K562 (cell line): ENCODE data around the gene ADGRF1. TPM values are rescaled to one million over a fixed set of nuclear protein-coding genes. Genes with fewer than 3 reads are reported as not detected.

Experiments
- ATAC-seq: fragments of 200-7000 bp; cut with Tn5 transposase; 3 replicates; pipeline ENCODE4 v1.9.1; 2020; ENCODE audit warnings: moderate library complexity
- BruUV-seq: library from RNA; stranded (reverse); fragments of 400-500 nt; replicated peaks from 2 replicates; lab custom pipeline; 2021; lab: Mats Ljungman, UMichigan
- CTCF ChIA-PET: fragments of 300-600 bp; formaldehyde crosslinking; extraction: SDS; loops from one replicate; lab custom pipeline; 2021; ENCODE audit warnings: low intra/inter-chr PET ratio; lab: Yijun Ruan, JAX
- POLR2A ChIA-PET: fragments of 300-600, 350-650 bp; sonication (Branson Sonifier 250); formaldehyde crosslinking; extraction: SDS; loops from one replicate; lab custom pipeline; 2021; ENCODE audit warnings: antibody characterized with exemption, inconsistent platforms; lab: Yijun Ruan, JAX
- DNase-seq, 4 experiments: peaks; one replicate each; pipeline versions ENCODE4 v3.0.0 to v3.0.0-alpha.2; 2011 to 2018; ENCODE audit warnings: low spot score in 3 of 4, mixed read lengths in 3 of 4; ENCODE audit errors: extremely low read depth in 1 of 4
- FAIRE-seq: peaks from 2 replicates; lab custom pipeline; 2011; peaks lifted over from hg19 to GRCh38; lab: Jason Lieb, UNC
- H2AFZ ChIP-seq: 2 replicates; pipeline ENCODE4 v1.6.0; 2011; ENCODE audit warnings: low read depth, low read length, control low read depth, inconsistent platforms
- H3K27ac ChIP-seq: fragments of 200-600 bp; 3 replicates; pipeline ENCODE4 v1.8.0; 2011; ENCODE audit warnings: low read depth, mild to moderate bottlenecking, control low read depth, inconsistent platforms, low read length, moderate library complexity, mixed read lengths; ENCODE audit errors: extremely low read depth
- H3K27me3 ChIP-seq, 2 experiments: fragments of 300-600 bp in 1 of 2; 2 replicates in 1 of 2; 3 replicates in 1 of 2; pipeline versions ENCODE4 v1.6.0 to v1.8.0; 2011; ENCODE audit warnings: inconsistent platforms in 2 of 2, low read length in 2 of 2, mild to moderate bottlenecking in 1 of 2, mixed read lengths in 1 of 2, moderate library complexity in 1 of 2; ENCODE audit not compliant: control insufficient read depth in 2 of 2, insufficient read depth in 2 of 2
- H3K36me3 ChIP-seq: fragments of 300-600 bp; 3 replicates; pipeline ENCODE4 v1.8.0; 2011; ENCODE audit warnings: mild to moderate bottlenecking, low read length, inconsistent platforms; ENCODE audit not compliant: control insufficient read depth, insufficient read depth
- H3K4me1 ChIP-seq, 2 experiments: fragments of 200-600 bp in 1 of 2; replicated peaks in 1 of 2; 2 replicates in 1 of 2; 3 replicates in 1 of 2; pipeline versions ENCODE4 v1.5.1 to v1.8.0; 2011; ENCODE audit warnings: inconsistent platforms in 2 of 2, low read length in 2 of 2, mild to moderate bottlenecking in 1 of 2, mixed read lengths in 1 of 2, moderate library complexity in 1 of 2; ENCODE audit not compliant: control insufficient read depth in 2 of 2, insufficient read depth in 2 of 2
- H3K4me2 ChIP-seq: 2 replicates; pipeline ENCODE4 v1.6.1; 2011; ENCODE audit warnings: low read length, control low read depth, inconsistent platforms, mixed read lengths; ENCODE audit not compliant: insufficient read depth
- H3K4me3 ChIP-seq: fragments of 200-600 bp; sonication (generic), shearing (Covaris generic); 2 replicates; pipeline ENCODE4 v1.5.1; 2016; ENCODE audit warnings: control low read depth, inconsistent platforms
- H3K79me2 ChIP-seq: fragments of 200-600 bp; 3 replicates; pipeline ENCODE4 v1.8.0; 2011; ENCODE audit warnings: low read length, inconsistent platforms; ENCODE audit not compliant: control insufficient read depth, insufficient read depth
- H3K9ac ChIP-seq, 2 experiments: 2 replicates each; pipeline versions ENCODE4 v1.6.0 to v1.6.1; 2011; ENCODE audit warnings: low read depth in 2 of 2, low read length in 2 of 2, control low read depth in 1 of 2, inconsistent platforms in 1 of 2, mild to moderate bottlenecking in 1 of 2, mixed read lengths in 1 of 2; ENCODE audit not compliant: insufficient read depth in 1 of 2
- H3K9me1 ChIP-seq: one replicate; pipeline ENCODE4 v1.6.0; 2011; ENCODE audit warnings: inconsistent platforms, mild to moderate bottlenecking, low read length, moderate library complexity; ENCODE audit not compliant: control insufficient read depth, insufficient read depth
- H3K9me3 ChIP-seq: replicated peaks from 2 replicates; pipeline ENCODE4 v1.5.1; 2011; ENCODE audit warnings: low read depth, low read length, inconsistent platforms; ENCODE audit not compliant: control insufficient read depth, insufficient read depth
- H4K20me1 ChIP-seq: replicated peaks from 2 replicates; pipeline ENCODE4 v1.6.1; 2011; ENCODE audit warnings: low read length, inconsistent platforms, mixed read lengths; ENCODE audit not compliant: control insufficient read depth, insufficient read depth
- BACH1 ChIP-seq: fragments of 200-800 bp; sonication (Bioruptor generic); IDR thresholded peaks from 2 replicates; pipeline ENCODE4 v1.6.1; 2016; ENCODE audit warnings: missing genetic modification characterization, missing compliant biosample characterization
- BRD9 ChIP-seq: fragments of 450-650 bp; IDR thresholded peaks from 2 replicates; pipeline ENCODE4 v1.6.1; 2018; ENCODE audit warnings: low read depth; ENCODE audit not compliant: partially characterized antibody
- FUS ChIP-seq: fragments of 200-400 bp; formaldehyde crosslinking; optimal IDR thresholded peaks from 2 replicates; pipeline ENCODE3; 2017; ENCODE audit warnings: low read depth, low read length
- KAT8 ChIP-seq: fragments of 450-650 bp; IDR thresholded peaks from 2 replicates; pipeline ENCODE4 v1.6.1; 2016; ENCODE audit warnings: low read depth, mild to moderate bottlenecking
- SAFB2 ChIP-seq: fragments of 200-400 bp; formaldehyde crosslinking; IDR thresholded peaks from 2 replicates; pipeline ENCODE4 v1.6.1; 2018; ENCODE audit warnings: borderline replicate concordance, low read length, low read depth, moderate library complexity; ENCODE audit not compliant: severe bottlenecking
- USF1 ChIP-seq: sonication (generic); formaldehyde crosslinking; IDR thresholded peaks from 2 replicates; pipeline ENCODE4 v1.9.0; 2022; ENCODE audit warnings: mild to moderate bottlenecking, missing genetic modification reagents
- VEZF1 ChIP-seq: fragments of 200-800 bp; sonication (Bioruptor generic); IDR thresholded peaks from 2 replicates; pipeline ENCODE4 v1.6.1; 2017; ENCODE audit warnings: missing genetic modification characterization, missing compliant biosample characterization
- ZNF124 ChIP-seq: sonication (generic); formaldehyde crosslinking; IDR thresholded peaks from 2 replicates; pipeline ENCODE4 v1.8.1; 2022; ENCODE audit warnings: missing genetic modification reagents
- ZNF165 ChIP-seq: fragments of 250-450 bp; sonication (Bioruptor Pico); IDR thresholded peaks from 2 replicates; pipeline ENCODE4 v1.4.0; 2020; ENCODE audit warnings: borderline replicate concordance
- ZNF583 ChIP-seq: fragments of 250-450 bp; sonication (Bioruptor Pico); IDR thresholded peaks from 2 replicates; pipeline ENCODE4 v1.4.0; 2020
- ZNF584 ChIP-seq: fragments of 200-800 bp; sonication (Bioruptor generic); IDR thresholded peaks from 2 replicates; pipeline ENCODE4 v1.6.1; 2016; ENCODE audit warnings: low read depth, mild to moderate bottlenecking, missing genetic modification characterization, missing compliant biosample characterization
- in situ Hi-C: fragments of 300-500 bp; cut with MboI; formaldehyde crosslinking; loops from 4 replicates; pipeline ENCODE4 v1.15.0; 2018; ENCODE audit warnings: inconsistent platforms, mixed read lengths
- intact Hi-C: fragments of 100-400 bp; cut with micrococcal nuclease; formaldehyde crosslinking; loops from 2 replicates; pipeline ENCODE4 v1.14.2; 2022
- polyA plus RNA-seq, 8 experiments: library from polyadenylated mRNA; depleted of rRNA in 4 of 8; stranded (reverse) in 5 of 8; unstranded in 3 of 8; fragments of >200 nt; fragmentation: Nextera tagmentation in 2 of 8; fragmentation: Illumina TruSeq in 1 of 8; extraction: Ambion mirVana in 2 of 8; extraction: Trizol in 1 of 8; gene quantifications; 2 replicates each; pipeline versions ENCODE4 v1.2.1 to v1.2.3, GENCODE V29; 2011 to 2014; ENCODE audit warnings: inconsistent platforms in 1 of 8, missing spikeins in 1 of 8
- total RNA-seq, 7 experiments: library from RNA; depleted of rRNA in 6 of 7; stranded (reverse); fragments of >200 nt in 6 of 7; fragmentation: Illumina TruSeq in 2 of 7; extraction: Trizol in 2 of 7; gene quantifications; 2 replicates each; pipeline versions ENCODE4 v1.2.1 to v1.2.3, GENCODE V29; 2011 to 2021; ENCODE audit warnings: low replicate concordance in 1 of 7

The ADGRF1 gene
- total and polyA plus RNA-seq, 9 of the 15 experiments (the other 6 are each of a cell fraction or from before 2014, with no cell fraction given), result not detected

GRCh38 chr6:46961711-46962110 lies 80.4 kb downstream of the ADGRF1 start (continued):
- no peak for TF ChIP-seq USF1 (CRISPR knock-in tag)
- no peak for TF ChIP-seq ZNF583
- no peak for TF ChIP-seq BACH1 (tag)
- no peak for TF ChIP-seq ZNF124
- TF ChIP-seq ZNF165 (CRISPR knock-in tag), result no peak

- Histone ChIP-seq H3K27ac (no peak overlapping the region), H3K4me3 (no peak overlapping the region), H4K20me1 (no peaks in the 10 kb centered on the region), H3K9me1 (no peaks in the 10 kb centered on the region), H3K27me3 (no peaks in the 10 kb centered on the region), H3K4me2 (no peak overlapping the region), H3K4me1 (no peaks in the 10 kb centered on the region), H3K9ac (no peak overlapping the region), H3K36me3 (no peaks in the 10 kb centered on the region), H2AFZ (no peak overlapping the region), H3K9me3 (no peaks in the 10 kb centered on the region), H3K79me2 (no peaks in the 10 kb centered on the region)
- POLR2A ChIA-PET, result no interaction called here
- no peak for FAIRE-seq
- no peak for TF ChIP-seq FUS
- no peak for TF ChIP-seq BRD9
- TF ChIP-seq SAFB2, result no peak
- no peak for TF ChIP-seq ZNF584
- TF ChIP-seq VEZF1 (CRISPR knock-in tag), result no peak
- TF ChIP-seq KAT8, result no peak
- in situ Hi-C loops, result no loop called here
- no TSS peak for BruUV-seq
- intact Hi-C loops, result no loop called here
- no peak for DNase-seq
- CTCF ChIA-PET, result no interaction called here
- no peak for ATAC-seq
Observed at GRCh38 chr6:46961232-46961631, 80.9 kb downstream of the ADGRF1 start.
